ENCODE measurements around the gene ASCL3.

DNA sequence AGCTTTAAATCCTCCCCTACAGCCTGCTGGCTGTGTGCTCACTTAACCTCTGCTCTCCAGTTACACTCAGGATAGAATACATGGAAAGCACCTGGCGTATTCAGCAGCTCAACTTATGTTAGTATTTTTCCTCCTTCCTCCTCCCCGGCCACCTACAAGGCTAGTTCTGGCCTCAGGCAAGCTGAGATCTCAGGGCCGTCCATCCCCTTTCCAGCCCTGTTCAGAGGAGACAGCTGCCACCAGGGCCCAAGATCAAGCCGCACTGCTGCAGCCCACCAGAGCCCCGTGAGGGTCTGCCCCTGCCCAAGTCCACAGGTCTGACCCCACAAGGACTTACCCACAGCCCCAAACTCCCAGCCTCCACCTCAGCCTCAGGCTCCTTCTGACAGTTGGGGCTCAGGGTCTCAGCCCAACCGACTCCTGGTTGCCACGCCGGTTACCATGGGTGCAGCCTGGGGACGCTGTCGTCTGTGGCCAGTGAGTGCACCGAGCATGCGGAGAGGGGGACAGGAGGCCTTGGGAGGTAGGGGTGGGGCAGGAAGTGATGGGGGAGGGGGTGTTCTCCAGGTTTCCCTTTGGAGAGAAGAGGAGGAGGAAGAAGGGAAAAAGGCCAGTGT, 10.1 kb downstream of the ASCL3 start, which contains the start of gene C11orf16:
- TF ChIP-seq, protein P1, sequence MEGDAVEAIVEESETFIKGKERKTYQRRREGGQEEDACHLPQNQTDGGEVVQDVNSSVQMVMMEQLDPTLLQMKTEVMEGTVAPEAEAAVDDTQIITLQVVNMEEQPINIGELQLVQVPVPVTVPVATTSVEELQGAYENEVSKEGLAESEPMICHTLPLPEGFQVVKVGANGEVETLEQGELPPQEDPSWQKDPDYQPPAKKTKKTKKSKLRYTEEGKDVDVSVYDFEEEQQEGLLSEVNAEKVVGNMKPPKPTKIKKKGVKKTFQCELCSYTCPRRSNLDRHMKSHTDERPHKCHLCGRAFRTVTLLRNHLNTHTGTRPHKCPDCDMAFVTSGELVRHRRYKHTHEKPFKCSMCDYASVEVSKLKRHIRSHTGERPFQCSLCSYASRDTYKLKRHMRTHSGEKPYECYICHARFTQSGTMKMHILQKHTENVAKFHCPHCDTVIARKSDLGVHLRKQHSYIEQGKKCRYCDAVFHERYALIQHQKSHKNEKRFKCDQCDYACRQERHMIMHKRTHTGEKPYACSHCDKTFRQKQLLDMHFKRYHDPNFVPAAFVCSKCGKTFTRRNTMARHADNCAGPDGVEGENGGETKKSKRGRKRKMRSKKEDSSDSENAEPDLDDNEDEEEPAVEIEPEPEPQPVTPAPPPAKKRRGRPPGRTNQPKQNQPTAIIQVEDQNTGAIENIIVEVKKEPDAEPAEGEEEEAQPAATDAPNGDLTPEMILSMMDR (IDR thresholded peaks at IDR 0.05), result no peak
- no peak for TF ChIP-seq POLR2A (IDR thresholded peaks at IDR 0.05)
